GM21786 (cell line): ENCODE measurements around the gene EXOC3L4.

Source experiments
- ATAC-seq: cut with Tn5 transposase; IDR thresholded peaks from one replicate; pipeline ENCODE4 v1.9.1; 2021; ENCODE audit not compliant: unreplicated experiment

Gene EXOC3L4

GRCh38 chr14:103090481-103091020, 4.0 kb upstream of the EXOC3L4 start:
- no peak for ATAC-seq

- peak; percentile 67 for ATAC-seq
These were observed 3.3 kb upstream of the EXOC3L4 start for GRCh38 chr14:103091041-103091882.

- no peak for ATAC-seq
These were observed 2.7 kb upstream of the EXOC3L4 start for GRCh38 chr14:103091883-103092222.

- no peak for ATAC-seq
These were observed 594 bp upstream of the EXOC3L4 start for GRCh38 chr14:103093856-103094405.

GRCh38 chr14:103095210-103095778, 769 bp downstream of the EXOC3L4 start:
- ATAC-seq, result no peak

- no peak for ATAC-seq
These were observed 1.9 kb downstream of the EXOC3L4 start for GRCh38 chr14:103096387-103096786.

- no peak for ATAC-seq
These were observed 2.9 kb downstream of the EXOC3L4 start for GRCh38 chr14:103097244-103097993.

GRCh38 chr14:103097994-103098957, 3.8 kb downstream of the EXOC3L4 start:
- no peak for ATAC-seq

- ATAC-seq, result no peak
These were observed 4.7 kb downstream of the EXOC3L4 start for GRCh38 chr14:103099081-103099732.

GRCh38 chr14:103099733-103100280, 5.3 kb downstream of the EXOC3L4 start:
- ATAC-seq, result no peak

GRCh38 chr14:103100281-103101121, 6.0 kb downstream of the EXOC3L4 start:
- peak; percentile 77 for ATAC-seq

- ATAC-seq, result no peak
These were observed 6.9 kb downstream of the EXOC3L4 start for GRCh38 chr14:103101257-103101962.

- ATAC-seq, result no peak
These were observed 7.6 kb downstream of the EXOC3L4 start for GRCh38 chr14:103101963-103102688.

GRCh38 chr14:103102689-103103260, 8.2 kb downstream of the EXOC3L4 start:
- ATAC-seq, result no peak

GRCh38 chr14:103103461-103104388, 9.2 kb downstream of the EXOC3L4 start:
- no peak for ATAC-seq

GRCh38 chr14:103104389-103104653, 9.8 kb downstream of the EXOC3L4 start:
- ATAC-seq, result no peak
